NB4 (cell line): ENCODE measurements around the gene KCNH4.
A peak's percentile ranks its signal among the peaks of the same experiment; 100 is the strongest.

Source experiments
- DNase-seq: peaks from one replicate; pipeline ENCODE4 v3.0.0; 2010; ENCODE audit warnings: low read depth
- H3K4me3 ChIP-seq: one replicate; pipeline ENCODE4 v1.5.1; 2011; ENCODE audit warnings: mild to moderate bottlenecking, low read depth, low read length, moderate library complexity
- CTCF ChIP-seq: IDR thresholded peaks from one replicate; pipeline ENCODE4 v1.5.1; 2012; ENCODE audit warnings: low read depth, low read length
- MAX ChIP-seq: IDR thresholded peaks from 2 replicates; pipeline ENCODE4 v1.6.1; 2011; ENCODE audit warnings: low read depth, low read length
- MYC ChIP-seq: IDR thresholded peaks from 2 replicates; pipeline ENCODE4 v1.6.1; 2011; ENCODE audit warnings: low read depth, low read length
- POLR2A ChIP-seq: IDR thresholded peaks from 2 replicates; pipeline ENCODE4 v1.6.1; 2011; ENCODE audit warnings: mild to moderate bottlenecking; ENCODE audit not compliant: insufficient read length; ENCODE audit errors: extremely low read depth

KCNH4 gene

GRCh38 chr17:42111265-42111636 is 69.7 kb downstream of the KCNH4 start:
- no peak for DNase-seq
- TF ChIP-seq MYC (no peak), CTCF (no peak), POLR2A (no peak), MAX (no peak)
- H3K4me3 ChIP-seq: no peak overlapping the region

GRCh38 chr17:42110301-42111264 is 70.4 kb downstream of the KCNH4 start:
- TF ChIP-seq CTCF (no peak), MAX (no peak), MYC (no peak), POLR2A (no peak)
- no peak overlapping the region for H3K4me3 ChIP-seq

GRCh38 chr17:42109086-42109485 is 71.9 kb downstream of the KCNH4 start:
- TF ChIP-seq MYC (no peak), CTCF (no peak), MAX (no peak), POLR2A (no peak)
- no peak overlapping the region for H3K4me3 ChIP-seq
- DNase-seq: no peak

More at GRCh38 chr17:42110301-42111264, 70.4 kb downstream of the KCNH4 start:
- DNase-seq: no peak

- peak; percentile 88 for DNase-seq
- H3K4me3 ChIP-seq: no peak overlapping the region
- peak; percentile 41 for TF ChIP-seq POLR2A
- no peak for TF ChIP-seq CTCF
- no peak for TF ChIP-seq MYC
- no peak for TF ChIP-seq MAX
These were observed 73.1 kb downstream of the KCNH4 start for GRCh38 chr17:42107597-42108576.

GRCh38 chr17:42107124-42107523 is 73.8 kb downstream of the KCNH4 start:
- no peak overlapping the region for H3K4me3 ChIP-seq
- TF ChIP-seq MAX (no peak), MYC (no peak), POLR2A (no peak), CTCF (no peak)
- DNase-seq: no peak
